HCT116 (cell line): ENCODE results near the gene TAMM41.

Source experiments
- CTCF ChIP-seq, 3 experiments: fragments of 200-600 bp in 1 of 3; sonication (generic) in 1 of 3; IDR thresholded peaks in 2 of 3; conservative IDR thresholded peaks in 1 of 3; 2 replicates each; pipeline ENCODE4 v1.5.1; 2012 to 2017; ENCODE audit warnings: low read depth in 2 of 3, low read length in 2 of 3, antibody characterized with exemption in 1 of 3, borderline replicate concordance in 1 of 3, control low read depth in 1 of 3, mild to moderate bottlenecking in 1 of 3, mixed read lengths in 1 of 3, mixed run types in 1 of 3, moderate library complexity in 1 of 3; ENCODE audit not compliant: insufficient read depth in 1 of 3
- EZH2phosphoT487 ChIP-seq: fragments of 200-600 bp; IDR thresholded peaks from 2 replicates; pipeline ENCODE4 v1.6.1; 2018; ENCODE audit warnings: antibody characterized with exemption, borderline replicate concordance
- POLR2A ChIP-seq: IDR thresholded peaks from 2 replicates; pipeline ENCODE4 v1.7.0; 2011; ENCODE audit warnings: borderline replicate concordance; ENCODE audit not compliant: insufficient read depth, insufficient read length; ENCODE audit errors: extremely low read depth
- POLR2AphosphoS5 ChIP-seq: IDR thresholded peaks from 2 replicates; pipeline ENCODE4 v1.6.1; 2011; ENCODE audit warnings: mild to moderate bottlenecking, low read depth, low read length, moderate library complexity
- ZFX ChIP-seq: fragments of 450-650 bp; IDR thresholded peaks from 2 replicates; pipeline ENCODE4 v1.6.1; 2017
- ZNF274 ChIP-seq: fragments of 200-500 bp; sonication (Bioruptor generic); IDR thresholded peaks from 2 replicates; pipeline ENCODE4 v1.6.1; 2014; ENCODE audit warnings: mild to moderate bottlenecking, low read depth, low read length, inconsistent platforms

GRCh38 chr3:11759996-11760395 is 86.7 kb downstream of the TAMM41 start:
- TF ChIP-seq POLR2A: no peak
- TF ChIP-seq ZNF274: no peak
- no peak for TF ChIP-seq ZFX
- TF ChIP-seq CTCF (IDR thresholded peaks at IDR 0.05 in 2 of 3, conservative IDR thresholded peaks at IDR 0.05 in 1 of 3; ENCODE audit: borderline replicate concordance in 1 of 3, insufficient read depth in 1 of 3, low read depth in 2 of 3, low read length in 2 of 3): no peak
- TF ChIP-seq POLR2AphosphoS5: no peak
- no peak for TF ChIP-seq EZH2phosphoT487
